PC-3 (cell line): Measurements from ENCODE around the gene TMIE. TPM values are rescaled to one million over a fixed set of nuclear protein-coding genes. Genes with fewer than 3 reads are reported as not detected.

Experiments
- ATAC-seq: fragments of 200-7000 bp; cut with Tn5 transposase; 2 replicates; pipeline ENCODE4 v1.9.1; 2020; ENCODE audit warnings: mild to moderate bottlenecking, moderate library complexity
- BruUV-seq: library from RNA; stranded (reverse); fragments of 400-500 nt; replicated peaks from 2 replicates; lab custom pipeline; 2021; lab: Mats Ljungman, UMichigan
- CTCF ChIA-PET: fragments of 300-600 bp; sonication (Branson Sonifier 250); formaldehyde crosslinking; loops from one replicate; lab custom pipeline; 2022; ENCODE audit warnings: antibody characterized with exemption; lab: Charles Lee
- POLR2A ChIA-PET: fragments of 300-600 bp; sonication (Branson Sonifier 250); formaldehyde crosslinking; loops from one replicate; lab custom pipeline; 2022; ENCODE audit warnings: antibody characterized with exemption; ENCODE audit not compliant: unreplicated experiment; lab: Charles Lee
- DNase-seq: peaks from one replicate; pipeline ENCODE4 v3.0.0-alpha.2; 2015
- H2AFZ ChIP-seq: fragments of 300-600 bp; sonication (generic); 2 replicates; pipeline ENCODE4 v1.6.0; 2016; ENCODE audit warnings: antibody characterized with exemption, low read length
- H3F3A ChIP-seq: fragments of 300-600 bp; sonication (generic); one replicate; pipeline ENCODE4 v1.6.0; 2017; ENCODE audit warnings: antibody characterized with exemption, low read length, control low read depth, mild to moderate bottlenecking; ENCODE audit not compliant: unreplicated experiment
- H3K27ac ChIP-seq: fragments of 300-600 bp; sonication (generic); 2 replicates; pipeline ENCODE4 v1.5.1; 2016; ENCODE audit warnings: mild to moderate bottlenecking, low read length
- H3K27me3 ChIP-seq: fragments of 300-600 bp; sonication (generic); 2 replicates; pipeline ENCODE4 v1.6.1; 2016; ENCODE audit warnings: low read length, mixed read lengths
- H3K36me3 ChIP-seq: fragments of 300-600 bp; sonication (generic); 2 replicates; pipeline ENCODE4 v1.6.1; 2016; ENCODE audit warnings: low read depth, mixed run types, low read length, mixed read lengths
- H3K4me1 ChIP-seq: fragments of 300-600 bp; sonication (generic); 2 replicates; pipeline ENCODE4 v1.5.1; 2016; ENCODE audit warnings: low read length; ENCODE audit not compliant: insufficient read depth
- H3K4me2 ChIP-seq: fragments of 300-600 bp; sonication (generic); 2 replicates; pipeline ENCODE4 v1.6.0; 2016; ENCODE audit warnings: low read length
- H3K4me3 ChIP-seq: fragments of 300-600 bp; sonication (generic); 2 replicates; pipeline ENCODE4 v1.5.1; 2016; ENCODE audit warnings: mild to moderate bottlenecking, low read length, mixed read lengths
- H3K79me2 ChIP-seq: fragments of 300-600 bp; sonication (generic); 2 replicates; pipeline ENCODE4 v1.6.1; 2017; ENCODE audit warnings: low read length, mixed read lengths
- H3K9ac ChIP-seq: fragments of 300-600 bp; sonication (generic); 2 replicates; pipeline ENCODE4 v1.6.0; 2016; ENCODE audit warnings: mild to moderate bottlenecking, low read length
- H3K9me2 ChIP-seq: fragments of 300-600 bp; sonication (generic); replicated peaks from 2 replicates; pipeline ENCODE4 v1.6.1; 2016; ENCODE audit warnings: mixed run types, low read length, mixed read lengths
- H3K9me3 ChIP-seq: fragments of 300-600 bp; sonication (generic); 2 replicates; pipeline ENCODE4 v1.6.1; 2016; ENCODE audit warnings: low read length, mixed read lengths
- H4K20me1 ChIP-seq: fragments of 300-600 bp; sonication (generic); 2 replicates; pipeline ENCODE4 v1.6.1; 2016; ENCODE audit warnings: low read length, mixed read lengths
- EZH2 ChIP-seq: fragments of 300-600 bp; sonication (generic); IDR thresholded peaks from one replicate; pipeline ENCODE4 v1.6.1; 2017; ENCODE audit warnings: antibody characterized with exemption, mild to moderate bottlenecking, low read length; ENCODE audit not compliant: unreplicated experiment
- EZH2phosphoT487 ChIP-seq: fragments of 300-600 bp; sonication (generic); IDR thresholded peaks from 2 replicates; pipeline ENCODE4 v1.6.1; 2018; ENCODE audit warnings: mild to moderate bottlenecking, antibody characterized with exemption, low read length, borderline replicate concordance
- intact Hi-C: fragments of 100-400 bp; cut with micrococcal nuclease; formaldehyde crosslinking; loops from 2 replicates; pipeline ENCODE4 v1.9.0; 2023
- total RNA-seq: library from RNA; depleted of rRNA; stranded (reverse); fragments of >200 nt; gene quantifications from 2 replicates; pipeline ENCODE4 v1.2.3, GENCODE V29; 2014
- TF ChIP-seq, protein P1 (sequence below): fragments of 300-600 bp; sonication (generic); conservative IDR thresholded peaks from 2 replicates; pipeline ENCODE4 v1.5.1; 2017; ENCODE audit warnings: antibody characterized with exemption, low read depth, mild to moderate bottlenecking, low read length

The TMIE gene
- total RNA-seq, 1 experiment from 2014 or later = 0.66 TPM

DNA sequence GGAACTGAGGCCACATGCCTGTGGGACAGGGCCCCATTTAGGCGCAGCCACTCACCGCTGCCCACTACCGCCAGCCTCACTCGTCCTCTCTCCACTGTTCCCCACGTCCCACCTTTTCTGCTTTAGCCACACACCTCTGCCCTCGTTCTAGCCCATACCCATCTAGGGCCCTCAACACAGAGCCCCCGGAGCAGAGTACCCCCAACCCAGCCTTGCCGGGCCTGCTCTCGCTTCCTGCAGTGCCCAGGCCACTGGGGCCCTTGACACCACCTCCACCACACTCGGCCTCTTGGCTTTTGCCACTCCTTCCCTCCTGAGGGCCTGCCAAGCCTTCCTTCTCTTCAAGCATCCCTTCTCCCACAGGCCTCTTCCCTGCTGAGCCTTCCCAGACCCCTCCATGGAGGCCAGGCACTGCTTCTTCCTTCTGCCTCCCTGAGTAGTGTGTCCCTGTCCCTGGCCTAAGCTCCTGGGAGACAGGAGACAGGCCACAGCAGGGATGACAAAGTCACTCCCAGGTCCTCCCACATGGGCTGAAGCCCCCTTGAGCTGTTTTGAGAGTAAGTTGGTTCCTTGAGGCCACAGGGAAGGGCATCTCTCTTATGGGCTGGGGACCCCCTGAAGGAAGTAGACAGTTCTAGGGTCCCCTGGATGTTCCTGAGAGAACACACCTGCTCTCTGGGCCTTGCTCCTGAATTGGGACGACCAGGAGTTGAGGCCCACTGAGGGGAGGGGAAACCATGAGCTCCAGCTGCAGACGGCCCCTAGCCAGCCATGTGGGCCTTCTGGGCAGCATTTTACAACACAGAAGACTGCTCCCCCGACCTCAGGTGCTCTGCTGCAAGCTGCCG lies 12.1 kb downstream of the TMIE start:
- intact Hi-C loops = no loop called here
- Histone ChIP-seq H4K20me1 (no peaks in the 10 kb centered on the region), H3K9me2 (no peaks in the 10 kb centered on the region), H3F3A (no peaks in the 10 kb centered on the region), H2AFZ (no peak overlapping the region), H3K9ac (no peak overlapping the region), H3K79me2 (no peaks in the 10 kb centered on the region), H3K4me3 (no peak overlapping the region), H3K27ac (no peak overlapping the region), H3K36me3 (no peaks in the 10 kb centered on the region), H3K4me1 (no peaks in the 10 kb centered on the region), H3K4me2 (no peak overlapping the region), H3K9me3 (no peaks in the 10 kb centered on the region), H3K27me3 (no peaks in the 10 kb centered on the region)
- CTCF ChIA-PET = no interaction called here
- no peak for TF ChIP-seq EZH2phosphoT487
- no peak for TF ChIP-seq EZH2
- TF ChIP-seq, protein P1, sequence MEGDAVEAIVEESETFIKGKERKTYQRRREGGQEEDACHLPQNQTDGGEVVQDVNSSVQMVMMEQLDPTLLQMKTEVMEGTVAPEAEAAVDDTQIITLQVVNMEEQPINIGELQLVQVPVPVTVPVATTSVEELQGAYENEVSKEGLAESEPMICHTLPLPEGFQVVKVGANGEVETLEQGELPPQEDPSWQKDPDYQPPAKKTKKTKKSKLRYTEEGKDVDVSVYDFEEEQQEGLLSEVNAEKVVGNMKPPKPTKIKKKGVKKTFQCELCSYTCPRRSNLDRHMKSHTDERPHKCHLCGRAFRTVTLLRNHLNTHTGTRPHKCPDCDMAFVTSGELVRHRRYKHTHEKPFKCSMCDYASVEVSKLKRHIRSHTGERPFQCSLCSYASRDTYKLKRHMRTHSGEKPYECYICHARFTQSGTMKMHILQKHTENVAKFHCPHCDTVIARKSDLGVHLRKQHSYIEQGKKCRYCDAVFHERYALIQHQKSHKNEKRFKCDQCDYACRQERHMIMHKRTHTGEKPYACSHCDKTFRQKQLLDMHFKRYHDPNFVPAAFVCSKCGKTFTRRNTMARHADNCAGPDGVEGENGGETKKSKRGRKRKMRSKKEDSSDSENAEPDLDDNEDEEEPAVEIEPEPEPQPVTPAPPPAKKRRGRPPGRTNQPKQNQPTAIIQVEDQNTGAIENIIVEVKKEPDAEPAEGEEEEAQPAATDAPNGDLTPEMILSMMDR = no peak
- POLR2A ChIA-PET = no interaction called here
- no peak for ATAC-seq
- DNase-seq = no peak
- no TSS peak for BruUV-seq

DNA sequence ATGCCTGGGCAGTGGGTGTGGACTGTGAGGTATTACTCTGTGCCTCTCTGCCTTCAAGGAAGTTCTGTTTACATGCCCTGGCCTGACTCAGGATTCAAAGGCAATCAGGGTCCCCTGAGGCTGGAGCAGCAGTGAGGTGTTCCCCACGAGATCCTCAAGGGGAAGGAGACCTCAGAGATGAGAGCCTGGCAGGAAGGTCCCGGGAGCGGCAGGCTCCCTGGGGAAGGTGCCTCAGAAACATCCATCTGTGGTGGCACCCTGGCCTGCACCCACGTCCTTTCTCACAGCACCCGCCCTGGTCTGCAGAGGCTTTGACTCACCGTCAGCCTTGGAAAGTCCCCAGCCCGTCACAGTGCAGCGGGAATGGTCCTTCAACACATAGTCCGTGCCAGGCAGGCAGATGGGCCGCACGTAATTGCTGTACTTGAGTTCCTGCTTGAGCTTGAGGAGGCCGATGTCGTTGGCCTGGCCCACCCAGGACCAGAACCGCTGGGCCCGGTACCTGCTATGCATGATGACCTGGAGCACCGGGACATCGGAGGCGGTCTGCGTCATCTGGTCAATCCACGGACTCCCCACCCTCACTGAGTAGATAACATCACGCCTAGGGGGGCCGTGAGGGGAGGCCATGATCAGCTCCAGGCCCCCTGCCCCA lies 12.8 kb downstream of the TMIE start:
- no peak overlapping the region for H3K4me3 ChIP-seq
- no TSS peak for BruUV-seq
- no peak overlapping the region for H3K27ac ChIP-seq
- no peak overlapping the region for H3K4me2 ChIP-seq
- H4K20me1 ChIP-seq = no peaks in the 10 kb centered on the region
- H3K4me1 ChIP-seq = no peaks in the 10 kb centered on the region
- H3K9me3 ChIP-seq = no peaks in the 10 kb centered on the region
- H3K9me2 ChIP-seq = no peaks in the 10 kb centered on the region
- H3K79me2 ChIP-seq = no peaks in the 10 kb centered on the region
- TF ChIP-seq, protein P1 = no peak
- no peak for TF ChIP-seq EZH2
- ATAC-seq (peak; percentile 59), DNase-seq (no peak)
- intact Hi-C loops = no loop called here
- ChIA-PET POLR2A (no interaction called here), CTCF (interaction anchor here (1.1 kb wide), 1 partner anchor 8 kb away, joined by 4 read pairs; no protein-coding TSS in a partner anchor)
- no peak overlapping the region for H2AFZ ChIP-seq
- H3K9ac ChIP-seq = no peak overlapping the region
- no peaks in the 10 kb centered on the region for H3F3A ChIP-seq
- no peaks in the 10 kb centered on the region for H3K27me3 ChIP-seq
- H3K36me3 ChIP-seq = no peaks in the 10 kb centered on the region
